GM18499 (cell line): ENCODE data around the gene TEP1.
"Not testable (repeated sequence)": the region's sequence is repeated elsewhere in the genome, so short reads cannot be mapped to it uniquely, and the experiment has no call there.

Experiments used
- ATAC-seq: cut with Tn5 transposase; IDR thresholded peaks from one replicate; pipeline ENCODE4 v1.9.1; 2021; ENCODE audit warnings: moderate number of reproducible peaks; ENCODE audit not compliant: insufficient read depth, unreplicated experiment

TEP1 gene

DNA sequence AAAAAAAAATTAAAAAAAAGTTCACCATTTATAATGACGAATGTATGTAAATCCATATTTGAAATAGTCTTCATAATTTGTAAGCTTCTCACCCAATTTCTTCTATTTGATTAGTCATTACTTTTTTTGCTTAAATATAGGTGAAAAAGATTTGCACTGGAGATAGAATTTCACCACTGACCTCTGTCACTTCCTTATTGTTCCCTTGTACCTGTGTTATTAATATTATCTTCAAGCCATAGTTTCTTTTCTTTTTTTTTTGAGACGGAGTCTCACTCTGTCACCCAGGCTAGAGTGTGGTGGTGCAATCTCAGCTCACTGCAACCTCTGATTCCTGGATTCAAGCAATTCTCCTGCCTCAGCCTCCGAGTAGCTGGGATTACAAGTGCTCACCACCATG is 15.8 kb downstream of the TEP1 start:
- no peak for ATAC-seq

DNA sequence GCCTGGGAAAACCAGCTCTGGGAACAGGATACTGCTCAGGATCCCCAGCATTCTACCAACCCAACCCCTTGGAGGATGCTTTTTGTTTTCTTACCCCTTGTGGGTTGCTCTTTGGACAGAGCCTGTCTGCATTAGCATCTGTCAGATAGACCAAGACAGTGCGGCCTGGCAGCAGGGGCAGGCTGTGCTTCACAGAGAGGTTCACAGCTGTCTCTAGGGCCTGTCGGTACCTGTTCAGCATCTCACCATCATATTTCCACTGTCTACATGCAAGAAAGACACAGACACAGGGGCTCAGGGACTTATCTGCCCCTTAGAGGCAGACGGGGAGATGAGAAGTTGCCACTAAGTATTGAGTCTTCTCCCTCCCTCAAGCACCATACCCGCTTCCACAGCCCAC is 21.8 kb downstream of the TEP1 start:
- no peak for ATAC-seq

DNA sequence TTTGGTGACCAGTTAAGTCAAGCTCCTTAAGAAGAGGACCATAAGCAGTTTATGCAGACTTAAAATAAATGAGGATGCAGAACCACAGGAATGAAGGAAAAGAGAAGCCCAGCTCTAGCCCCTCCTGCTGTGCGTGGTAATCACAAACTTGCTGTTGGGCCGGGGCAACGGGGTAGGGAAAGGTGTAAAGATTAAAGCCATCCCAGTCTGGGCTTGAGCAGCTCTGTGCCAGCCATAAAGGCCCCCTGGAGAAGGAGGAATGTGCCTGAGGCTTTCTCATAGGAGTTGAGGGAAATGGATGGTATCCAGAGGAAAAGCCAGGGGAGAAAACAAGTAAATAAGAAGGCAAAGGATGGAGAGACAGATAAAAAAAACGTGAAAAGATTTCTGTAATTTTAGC is 25.1 kb downstream of the TEP1 start:
- ATAC-seq = no peak

DNA sequence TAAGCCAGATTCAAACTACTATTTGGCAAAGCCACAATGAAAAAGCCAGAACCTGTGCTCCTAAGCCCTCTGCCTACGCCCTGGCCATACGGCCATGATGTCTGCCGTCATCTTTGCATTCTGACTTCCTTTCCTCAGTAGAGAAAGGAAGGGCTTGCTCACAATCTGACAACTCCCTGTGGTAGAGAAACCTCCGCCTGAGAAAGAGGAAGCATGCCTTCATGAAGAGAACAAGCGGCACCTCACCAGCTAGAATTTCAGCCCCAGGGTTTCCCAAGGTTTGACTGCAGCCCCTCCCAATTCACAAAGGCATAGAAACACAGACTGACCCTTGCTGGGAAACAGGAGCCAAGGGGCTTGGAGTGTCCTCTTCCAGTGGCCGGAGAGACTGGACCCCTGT is 25.7 kb downstream of the TEP1 start:
- ATAC-seq = no peak

DNA sequence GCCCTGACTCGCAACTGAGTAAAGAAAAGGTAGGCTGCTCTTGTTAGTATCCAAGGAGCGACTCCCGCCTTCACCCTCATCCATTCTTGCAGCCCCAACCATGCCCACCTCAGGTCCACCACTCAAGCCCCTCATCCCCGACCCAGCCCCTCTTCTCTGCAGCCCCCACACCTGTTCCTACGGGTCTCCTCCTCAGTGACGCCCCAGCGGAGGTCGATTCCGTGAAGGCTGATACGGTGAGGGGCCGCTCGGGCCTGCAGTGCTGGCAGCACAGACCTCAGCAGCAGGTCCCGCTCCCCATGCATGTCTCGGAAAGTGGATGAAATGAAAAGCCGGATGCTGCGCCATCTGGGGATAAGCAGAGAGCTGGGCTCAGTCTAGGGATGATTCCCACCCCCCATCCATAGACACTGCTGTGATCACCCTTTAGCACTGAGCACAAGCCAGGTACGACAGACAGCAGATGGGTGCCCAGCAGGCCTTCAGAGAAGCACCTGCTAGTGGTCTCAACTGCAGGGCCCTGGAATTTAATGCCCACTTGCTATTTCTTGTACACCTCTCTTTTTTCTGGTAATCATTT is 26.9 kb downstream of the TEP1 start:
- no peak for ATAC-seq

DNA sequence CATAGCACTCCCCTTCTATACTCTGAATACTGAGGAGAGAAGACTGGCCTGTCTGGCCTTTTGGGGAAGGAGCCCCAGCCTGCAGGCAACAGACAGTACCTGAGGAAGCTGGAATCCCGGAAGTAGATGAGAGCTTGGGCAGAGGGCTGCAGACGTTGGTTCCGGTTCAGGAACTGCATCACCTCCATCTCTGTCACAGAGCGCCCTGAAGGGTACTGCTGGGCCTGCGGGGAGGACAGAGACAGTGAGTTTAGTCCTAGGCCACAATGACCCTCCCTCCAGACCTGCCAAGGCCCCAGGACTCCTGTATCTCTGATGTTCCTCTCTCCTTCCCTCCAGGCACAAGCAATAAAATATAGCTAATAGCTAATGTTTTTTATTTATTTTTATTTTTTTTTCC is 28.4 kb downstream of the TEP1 start:
- ATAC-seq = no peak

DNA sequence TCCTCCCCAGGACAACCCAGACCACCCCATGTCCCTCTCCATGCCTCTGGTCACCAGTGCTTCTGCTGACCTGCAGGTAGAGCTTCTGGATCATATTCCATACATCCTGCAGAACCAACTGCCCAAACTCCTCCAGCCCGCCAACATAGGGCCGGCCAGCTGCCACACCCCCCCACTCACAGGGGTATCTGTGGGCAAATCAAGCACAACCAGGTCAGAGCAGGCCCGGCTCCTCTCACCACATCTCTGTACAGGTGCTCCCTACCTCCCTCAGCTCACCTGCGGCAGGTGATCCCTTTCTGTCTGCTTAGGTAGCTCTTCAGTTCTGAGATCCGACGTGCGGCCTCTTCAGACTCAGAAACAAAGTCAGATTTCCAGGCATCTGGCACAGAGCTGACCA is 29.0 kb downstream of the TEP1 start:
- ATAC-seq = no peak

DNA sequence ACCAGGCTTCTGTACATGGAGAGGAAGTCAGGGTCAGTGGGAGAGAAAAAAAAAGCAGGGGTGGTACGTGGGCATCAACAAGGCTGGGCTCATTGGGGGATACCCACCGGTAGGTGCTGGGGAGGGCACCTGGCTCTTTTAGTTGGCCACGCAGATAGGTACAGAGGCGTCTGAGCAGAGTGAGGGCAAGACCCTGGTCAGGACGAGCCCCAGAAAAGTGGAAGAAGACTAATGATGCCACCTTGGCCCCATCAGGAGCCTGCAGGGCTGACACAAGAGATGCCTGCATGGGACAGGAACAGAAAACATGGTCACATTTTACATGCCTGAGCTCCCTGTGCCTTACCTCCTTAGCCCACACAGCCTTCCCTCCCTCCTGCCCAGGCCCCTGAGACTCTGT is 29.7 kb downstream of the TEP1 start:
- ATAC-seq = no peak

DNA sequence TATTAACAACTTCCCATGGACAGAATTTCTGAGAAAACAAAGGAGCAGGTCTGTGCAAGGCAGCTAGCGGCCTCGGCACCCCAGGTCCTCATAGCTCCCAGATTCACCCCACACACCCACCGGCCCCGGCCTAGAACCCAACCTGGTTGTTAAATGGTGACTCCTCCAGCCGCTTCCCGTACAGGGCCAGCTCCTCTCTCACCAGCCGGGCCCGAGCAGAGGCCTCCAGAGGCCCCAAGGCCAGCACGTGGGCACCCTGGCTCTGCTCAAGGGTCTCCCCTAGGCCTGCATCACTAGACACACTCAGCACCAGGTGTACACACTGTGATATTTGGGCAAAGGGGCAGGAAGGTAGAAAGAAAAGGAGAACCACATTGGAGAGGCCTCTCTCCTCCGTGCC is 30.3 kb downstream of the TEP1 start:
- no peak for ATAC-seq

DNA sequence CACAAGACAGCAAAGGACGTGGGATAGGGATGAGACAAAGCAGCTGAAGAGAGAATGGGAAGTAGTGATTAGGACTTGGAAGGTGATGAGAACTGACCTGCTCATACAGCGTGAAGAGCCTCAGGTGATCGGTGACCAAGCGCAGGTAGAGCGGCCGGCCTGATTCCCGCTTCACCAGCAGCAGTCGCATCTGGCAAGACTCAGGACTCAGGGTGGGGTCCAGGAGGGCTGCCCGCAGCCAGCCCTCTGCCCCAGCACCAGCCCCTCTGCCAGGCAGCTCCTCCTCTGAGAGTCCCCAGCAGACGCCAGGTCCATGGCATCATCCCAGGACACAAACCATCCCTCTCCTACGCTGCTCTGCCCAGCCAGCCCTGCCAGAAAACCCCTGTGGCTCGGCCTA is 30.8 kb downstream of the TEP1 start:
- ATAC-seq = no peak

DNA sequence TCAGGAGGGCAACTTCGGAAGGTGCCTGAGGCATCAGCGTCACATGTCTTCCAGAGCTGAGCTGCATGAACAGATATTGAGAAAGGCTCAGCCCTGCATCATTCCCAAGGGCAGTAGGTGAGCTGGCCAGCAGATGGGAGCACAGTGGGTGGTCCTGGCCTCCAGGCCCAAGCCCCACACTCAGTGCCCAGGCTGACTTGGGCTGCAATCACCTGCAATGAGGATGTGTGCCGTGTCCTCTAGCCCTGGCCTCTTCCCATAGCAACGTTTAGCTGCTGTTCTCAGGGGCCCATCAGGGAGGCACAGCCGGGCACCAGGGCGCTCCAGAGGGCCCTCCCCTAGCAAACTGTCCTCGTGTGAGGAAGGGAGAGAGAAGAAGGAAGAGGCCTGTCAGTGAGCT is 32.0 kb downstream of the TEP1 start:
- ATAC-seq = no peak

DNA sequence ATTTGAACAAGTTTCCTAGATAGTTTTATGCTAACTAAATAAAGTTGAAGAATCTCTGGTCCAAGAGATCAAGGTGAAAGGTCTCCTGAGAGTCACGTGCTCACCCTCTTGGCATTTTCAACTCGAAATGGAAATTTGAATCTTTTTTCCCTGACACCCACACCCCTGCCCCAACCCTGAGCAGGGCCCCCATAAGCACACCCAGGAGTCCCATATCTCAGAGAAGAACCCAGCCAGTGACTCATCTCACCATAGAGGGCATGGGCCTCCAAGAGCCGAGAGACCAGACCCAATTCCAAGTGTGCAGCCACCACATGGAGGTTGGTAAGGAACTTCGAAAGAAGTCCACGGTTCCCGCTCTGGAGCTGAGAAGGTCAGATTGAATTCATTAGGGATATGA is 32.6 kb downstream of the TEP1 start:
- ATAC-seq = no peak

DNA sequence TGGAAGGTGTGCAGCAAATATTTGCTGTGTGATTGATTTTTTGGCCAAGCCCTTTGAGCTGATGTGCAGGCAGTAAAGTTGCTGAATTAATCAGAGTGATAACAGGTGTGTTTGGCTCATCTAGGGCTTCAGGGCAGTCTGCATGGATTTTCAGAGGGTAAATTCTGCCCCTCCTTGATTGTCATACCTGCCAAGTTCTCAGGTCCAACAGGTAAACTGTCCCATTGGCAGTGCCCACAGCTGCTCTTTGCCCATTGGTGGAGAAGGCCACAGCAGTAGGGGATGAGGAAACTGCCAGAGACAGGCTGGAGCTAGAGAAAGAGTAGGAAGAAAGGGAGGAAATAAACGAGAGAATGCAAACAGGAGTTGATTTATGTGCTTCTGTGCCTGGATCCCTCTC is 33.6 kb downstream of the TEP1 start:
- no peak for ATAC-seq

DNA sequence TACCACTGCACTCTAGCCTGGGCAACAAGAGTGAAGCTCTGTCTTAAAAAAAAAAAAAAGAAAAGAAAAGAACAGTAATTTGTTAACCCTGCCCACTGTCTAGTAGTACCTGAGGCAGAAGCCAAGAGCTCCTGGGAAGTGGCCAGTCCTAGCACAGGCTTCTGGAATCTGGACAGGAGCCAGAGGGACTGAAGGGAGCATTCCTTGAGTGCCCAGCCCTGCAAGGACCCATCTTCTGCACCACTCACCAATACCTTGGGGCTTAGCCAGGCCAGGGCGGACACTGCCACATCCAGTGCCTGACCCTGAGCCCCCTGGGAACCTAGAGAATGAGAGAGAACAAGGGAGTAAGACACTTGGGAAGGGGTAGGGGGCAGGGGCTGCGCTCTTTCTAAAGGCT is 36.1 kb downstream of the TEP1 start:
- no peak for ATAC-seq

DNA sequence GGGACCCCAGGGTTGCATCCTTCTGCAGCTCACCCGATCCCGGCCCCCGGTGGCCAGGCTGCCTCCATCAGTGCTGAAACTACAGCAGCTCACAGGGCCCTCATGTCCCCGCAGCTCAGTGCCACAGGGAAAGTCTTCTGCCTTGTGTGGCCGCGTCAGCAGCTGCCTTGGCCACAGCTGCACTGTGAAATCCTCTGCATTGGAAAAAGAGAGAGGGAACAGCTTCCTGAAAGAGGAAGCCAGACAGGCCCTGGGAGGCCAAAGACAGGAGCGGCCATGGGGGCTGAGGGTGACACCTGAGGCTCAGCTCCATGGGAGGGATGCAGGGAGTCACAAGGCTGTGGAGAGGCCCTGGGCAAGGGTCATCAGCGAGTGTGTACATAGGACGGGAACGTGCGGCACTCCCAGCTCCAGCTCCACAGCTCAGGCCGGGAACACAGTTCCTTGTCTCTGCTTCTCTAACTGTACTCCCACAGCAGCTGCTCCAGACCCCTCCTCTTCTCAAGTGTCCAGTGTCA is 37.2 kb downstream of the TEP1 start:
- ATAC-seq = no peak

DNA sequence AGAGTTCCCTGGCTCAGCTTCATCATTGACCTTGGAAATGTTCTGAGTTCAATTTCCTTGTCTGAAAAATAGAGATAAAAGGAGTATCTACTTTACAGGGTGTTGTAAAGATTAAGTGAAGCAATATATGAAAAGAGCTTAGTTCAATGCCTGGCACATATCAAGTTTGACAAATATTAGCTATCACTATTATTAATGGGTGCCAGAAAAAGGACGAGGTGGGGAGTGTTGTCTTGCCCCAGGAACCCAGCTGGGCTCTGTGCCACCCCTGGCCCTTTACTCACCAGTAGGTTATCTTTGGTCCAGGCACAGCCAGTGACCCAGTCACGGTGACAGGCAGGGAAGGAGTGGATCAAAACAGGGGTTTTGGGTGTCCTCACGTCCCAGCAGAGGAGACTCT is 37.8 kb downstream of the TEP1 start:
- ATAC-seq = no peak

DNA sequence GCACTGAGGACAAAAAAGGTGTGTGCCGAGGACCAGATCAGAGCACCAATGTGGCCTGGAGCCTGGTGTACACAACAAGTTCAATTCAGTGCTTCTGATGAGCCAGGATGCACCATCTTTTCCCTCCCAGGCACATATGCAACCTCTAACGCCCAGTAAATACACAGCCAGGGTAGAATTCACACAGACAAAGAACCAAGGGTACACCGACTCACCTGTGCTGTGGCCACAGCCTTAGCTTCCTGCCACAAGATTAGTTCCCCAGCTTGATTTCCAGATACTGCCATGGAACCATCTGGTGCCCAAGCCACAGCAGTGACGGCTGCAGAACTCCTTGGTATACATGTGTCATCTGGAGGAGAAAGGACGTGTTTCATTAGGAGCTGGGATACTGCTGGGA is 40.5 kb downstream of the TEP1 start:
- ATAC-seq = no peak

DNA sequence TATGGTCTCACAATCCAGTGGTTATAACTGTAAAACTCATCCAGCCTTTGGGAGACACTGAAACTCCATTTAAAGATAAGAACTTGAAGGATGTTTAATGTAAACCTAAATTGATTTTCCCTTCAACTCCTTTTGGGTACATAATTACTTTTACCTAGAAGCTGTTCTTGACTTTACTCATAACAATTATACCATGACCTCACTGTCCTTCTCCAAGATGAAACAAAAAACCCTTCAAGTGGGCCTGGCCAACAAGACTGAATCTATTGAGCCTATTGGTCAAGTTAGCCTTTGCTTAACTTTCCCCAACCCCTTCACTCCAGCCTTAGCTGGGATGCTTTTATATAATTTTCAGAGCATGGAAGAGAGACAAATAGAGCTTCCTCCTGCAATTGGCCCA is 47.4 kb downstream of the TEP1 start:
- no peak for ATAC-seq

DNA sequence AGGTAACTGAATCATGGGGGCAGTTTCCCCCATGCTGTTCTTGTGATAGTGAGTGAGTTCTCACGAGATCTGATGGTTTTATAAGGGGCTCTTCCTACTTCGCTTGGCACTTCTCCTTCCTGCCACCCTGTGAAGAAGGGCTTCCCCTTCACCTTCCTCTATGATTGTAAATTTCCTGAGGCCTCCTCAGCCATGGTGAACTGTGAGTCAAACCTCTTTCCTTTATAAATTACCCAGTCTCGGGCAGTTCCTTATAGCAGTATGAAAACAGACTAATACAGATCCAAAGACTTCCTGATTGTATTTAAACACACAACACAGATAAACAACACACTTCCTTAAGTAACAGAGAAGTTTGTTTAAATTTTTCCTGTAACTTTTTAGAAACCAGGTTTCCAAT is 54.8 kb downstream of the TEP1 start:
- not testable (repeated sequence) for ATAC-seq

DNA sequence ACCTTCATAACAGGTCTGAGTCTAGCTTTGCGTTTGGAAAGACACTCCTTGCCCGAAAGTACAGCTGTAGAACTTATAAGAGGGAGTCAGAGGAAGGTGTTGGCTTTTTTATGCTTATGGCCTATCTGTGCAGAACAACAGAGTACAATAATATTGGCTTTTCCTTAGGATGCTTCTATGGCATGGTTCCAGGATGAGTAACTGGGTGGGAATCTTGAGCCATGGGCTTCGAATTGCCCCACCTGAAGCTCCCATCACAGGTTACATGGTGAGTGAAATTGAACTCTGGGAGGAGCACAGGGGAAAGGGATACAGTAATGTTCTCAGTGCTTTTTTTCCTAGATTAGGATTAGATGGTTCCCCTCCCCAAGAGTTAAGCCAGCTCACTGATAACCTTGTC is 56.9 kb downstream of the TEP1 start:
- no peak for ATAC-seq

DNA sequence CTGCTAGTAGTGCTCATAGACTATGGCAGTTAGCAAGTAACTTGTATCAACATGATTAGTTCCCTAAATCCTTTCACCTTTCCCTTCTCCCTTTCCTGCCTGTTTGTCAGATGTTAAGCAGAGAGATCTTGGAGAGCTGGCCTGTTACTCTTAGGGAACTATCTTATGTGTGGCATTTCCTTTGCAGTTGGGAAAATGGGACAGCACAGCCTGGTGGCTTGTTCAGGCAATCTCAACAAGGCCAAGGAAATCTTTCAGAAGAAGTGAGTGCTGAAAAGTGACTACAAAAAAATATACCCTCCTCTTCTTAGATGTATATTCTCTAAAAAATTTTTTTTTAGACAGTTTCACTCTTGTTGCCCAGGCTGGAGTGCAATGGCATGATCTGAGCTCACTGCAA is 62.4 kb downstream of the TEP1 start:
- ATAC-seq = no peak

DNA sequence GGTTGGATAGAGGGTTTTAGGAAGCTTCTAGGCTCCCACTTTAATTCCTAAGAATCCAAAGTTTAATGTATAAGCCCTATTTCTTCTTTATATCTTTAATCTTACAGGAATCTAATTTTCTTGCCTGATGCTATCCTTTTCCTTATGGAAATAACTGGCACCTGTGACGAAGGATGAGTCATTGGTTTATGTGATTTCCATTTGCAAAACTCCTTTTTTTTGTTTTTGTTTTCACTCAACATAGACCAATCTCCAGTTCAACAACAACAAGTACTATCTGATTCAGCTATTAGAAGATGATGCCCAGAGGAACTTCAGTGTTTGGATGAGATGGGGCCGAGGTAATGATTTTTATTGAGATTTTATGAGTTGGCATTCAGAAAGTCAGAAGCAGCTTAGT is 63.0 kb downstream of the TEP1 start:
- ATAC-seq = no peak

DNA sequence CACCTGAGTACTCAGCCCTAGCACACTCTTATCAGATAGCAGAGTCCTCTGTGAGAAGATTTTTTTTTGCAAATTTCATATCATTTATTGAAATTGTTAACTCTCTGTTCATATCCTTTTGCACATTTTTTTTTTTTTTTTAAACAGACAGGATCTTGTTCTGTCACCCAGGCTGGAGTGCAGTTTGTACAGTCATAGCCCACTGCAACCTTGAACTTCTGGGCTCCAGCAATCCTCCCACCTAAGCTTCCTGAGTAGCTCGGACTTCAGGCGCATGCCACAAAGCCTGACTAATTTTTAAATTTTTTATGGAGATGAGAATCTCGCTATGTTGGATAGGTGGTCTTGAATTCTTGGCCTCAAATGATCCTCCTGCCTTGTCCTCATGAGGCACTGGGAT is 65.6 kb downstream of the TEP1 start:
- ATAC-seq = no peak
